WERI-Rb-1 (cell line): ENCODE results near the gene GUCA2A.

Source experiments
- DNase-seq: peaks from one replicate; pipeline ENCODE4 v3.0.0-alpha.2; 2020
- H3K27ac ChIP-seq: fragments of 250-450 bp; sonication (Bioruptor Pico); 2 replicates; pipeline ENCODE4 v1.5.1; 2020; ENCODE audit warnings: mild to moderate bottlenecking, moderate library complexity
- H3K27me3 ChIP-seq: fragments of 250-450 bp; sonication (Bioruptor Pico); 2 replicates; pipeline ENCODE4 v1.5.1; 2021; ENCODE audit warnings: mild to moderate bottlenecking, low read depth, moderate library complexity; ENCODE audit not compliant: insufficient read depth, severe bottlenecking
- H3K36me3 ChIP-seq: fragments of 250-450 bp; sonication (Bioruptor Pico); 2 replicates; pipeline ENCODE4 v1.5.1; 2020; ENCODE audit warnings: mild to moderate bottlenecking, moderate library complexity
- H3K4me3 ChIP-seq: 2 replicates; pipeline ENCODE4 v1.5.1; 2011; ENCODE audit warnings: low read depth, mild to moderate bottlenecking, control low read depth, low read length
- H3K9me3 ChIP-seq: fragments of 250-450 bp; sonication (Bioruptor Pico); 2 replicates; pipeline ENCODE4 v1.5.1; 2021; ENCODE audit warnings: mild to moderate bottlenecking, moderate library complexity; ENCODE audit not compliant: severe bottlenecking
- CTCF ChIP-seq: IDR thresholded peaks from 2 replicates; pipeline ENCODE4 v1.5.1; 2011; ENCODE audit warnings: low read depth, mild to moderate bottlenecking, control low read depth, inconsistent platforms, low read length

The GUCA2A gene

GRCh38 chr1:42176902-42177519 lies 12.5 kb upstream of the GUCA2A start:
- Histone ChIP-seq H3K9me3 (no peaks in the 10 kb centered on the region), H3K36me3 (peaks cover 16% of the 10 kb centered on the region; the same call in 1 of the 2 replicates), H3K27ac (no peak overlapping the region), H3K4me3 (no peak overlapping the region), H3K27me3 (no peaks in the 10 kb centered on the region)
- peak; percentile 57 for DNase-seq
- TF ChIP-seq CTCF = peak; percentile 78

- no peak for DNase-seq
- no peak for TF ChIP-seq CTCF
- Histone ChIP-seq H3K27me3 (no peaks in the 10 kb centered on the region), H3K9me3 (no peaks in the 10 kb centered on the region), H3K36me3 (peaks cover 7% of the 10 kb centered on the region; the same call in 1 of the 2 replicates), H3K27ac (no peak overlapping the region), H3K4me3 (no peak overlapping the region)
These were observed 10.9 kb upstream of the GUCA2A start for GRCh38 chr1:42175314-42176054.

- no peak for TF ChIP-seq CTCF
- no peak overlapping the region for H3K27ac ChIP-seq
These were observed 9.6 kb upstream of the GUCA2A start for GRCh38 chr1:42173961-42174735.

GRCh38 chr1:42173155-42173933 lies 8.8 kb upstream of the GUCA2A start:
- peak; percentile 92 for TF ChIP-seq CTCF
- H3K36me3 ChIP-seq = no peaks in the 10 kb centered on the region
- H3K4me3 ChIP-seq = no peak overlapping the region
- no peak overlapping the region for H3K27ac ChIP-seq
- H3K27me3 ChIP-seq = no peaks in the 10 kb centered on the region
- H3K9me3 ChIP-seq = no peaks in the 10 kb centered on the region
- DNase-seq = peak; percentile 71

More at GRCh38 chr1:42173961-42174735, 9.6 kb upstream of the GUCA2A start:
- no peaks in the 10 kb centered on the region for H3K9me3 ChIP-seq
- DNase-seq = no peak
- peaks cover 5% of the 10 kb centered on the region; the same call in 1 of the 2 replicates for H3K36me3 ChIP-seq
- no peaks in the 10 kb centered on the region for H3K27me3 ChIP-seq
- H3K4me3 ChIP-seq = no peak overlapping the region

- Histone ChIP-seq H3K27me3 (no peaks in the 10 kb centered on the region), H3K27ac (no peak overlapping the region), H3K4me3 (no peak overlapping the region), H3K36me3 (no peaks in the 10 kb centered on the region), H3K9me3 (no peaks in the 10 kb centered on the region)
- DNase-seq = no peak
- no peak for TF ChIP-seq CTCF
These were observed 8.0 kb upstream of the GUCA2A start for GRCh38 chr1:42172381-42173133.
